GM20000 (cell line): Measurements from ENCODE around the gene KIF6.

Source experiments
- DNase-seq: peaks from one replicate; pipeline ENCODE4 v3.0.0; 2012; ENCODE audit warnings: low spot score
- TF ChIP-seq, protein P1 (sequence below): IDR thresholded peaks from 2 replicates; pipeline ENCODE4 v1.5.1; 2012; ENCODE audit warnings: mild to moderate bottlenecking, control low read depth; ENCODE audit errors: extremely low read depth, missing control alignments

The KIF6 gene

DNA sequence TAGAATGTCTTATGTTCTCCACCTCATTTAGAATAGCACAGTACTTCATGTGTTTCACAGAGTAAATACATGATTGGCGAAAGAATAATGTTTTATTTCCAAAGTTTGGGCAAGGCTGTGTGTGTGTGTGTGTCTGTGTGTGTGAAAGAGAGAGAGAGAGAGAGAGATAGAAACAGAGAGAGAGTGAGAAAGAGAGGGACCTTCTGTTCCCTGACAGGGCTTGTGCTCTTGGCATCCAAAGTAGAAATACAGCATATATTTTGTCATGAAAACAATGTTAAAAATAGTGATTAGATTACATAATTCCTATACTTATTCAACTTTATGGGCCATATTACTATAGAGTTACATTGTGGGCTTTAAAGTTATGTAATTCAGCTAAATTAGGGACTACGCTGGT lies 201.2 kb downstream of the KIF6 start:
- DNase-seq, result no peak
- TF ChIP-seq, protein P1, sequence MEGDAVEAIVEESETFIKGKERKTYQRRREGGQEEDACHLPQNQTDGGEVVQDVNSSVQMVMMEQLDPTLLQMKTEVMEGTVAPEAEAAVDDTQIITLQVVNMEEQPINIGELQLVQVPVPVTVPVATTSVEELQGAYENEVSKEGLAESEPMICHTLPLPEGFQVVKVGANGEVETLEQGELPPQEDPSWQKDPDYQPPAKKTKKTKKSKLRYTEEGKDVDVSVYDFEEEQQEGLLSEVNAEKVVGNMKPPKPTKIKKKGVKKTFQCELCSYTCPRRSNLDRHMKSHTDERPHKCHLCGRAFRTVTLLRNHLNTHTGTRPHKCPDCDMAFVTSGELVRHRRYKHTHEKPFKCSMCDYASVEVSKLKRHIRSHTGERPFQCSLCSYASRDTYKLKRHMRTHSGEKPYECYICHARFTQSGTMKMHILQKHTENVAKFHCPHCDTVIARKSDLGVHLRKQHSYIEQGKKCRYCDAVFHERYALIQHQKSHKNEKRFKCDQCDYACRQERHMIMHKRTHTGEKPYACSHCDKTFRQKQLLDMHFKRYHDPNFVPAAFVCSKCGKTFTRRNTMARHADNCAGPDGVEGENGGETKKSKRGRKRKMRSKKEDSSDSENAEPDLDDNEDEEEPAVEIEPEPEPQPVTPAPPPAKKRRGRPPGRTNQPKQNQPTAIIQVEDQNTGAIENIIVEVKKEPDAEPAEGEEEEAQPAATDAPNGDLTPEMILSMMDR, result no peak

DNA sequence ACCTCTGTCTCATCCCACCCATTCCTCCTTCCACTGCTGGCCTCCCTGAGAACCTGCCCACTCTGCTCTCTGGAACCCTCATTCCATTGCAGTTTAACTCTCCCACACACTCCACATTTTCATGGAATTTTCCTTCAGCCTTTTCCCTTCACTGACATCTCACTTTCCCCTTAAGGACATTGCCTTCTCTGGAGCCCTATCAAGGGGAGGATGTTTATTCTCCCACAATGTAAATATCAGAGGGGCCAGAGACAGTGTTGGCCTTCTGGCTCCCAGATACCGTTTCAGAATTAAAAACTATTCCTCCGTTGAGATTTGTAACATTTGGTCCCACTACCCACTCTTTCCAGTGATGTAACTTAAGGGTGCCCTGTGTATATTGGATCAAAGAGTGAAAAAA lies 203.2 kb downstream of the KIF6 start:
- TF ChIP-seq, protein P1, result no peak

GRCh38 chr6:39520916-39521315 lies 204.3 kb downstream of the KIF6 start:
- TF ChIP-seq, protein P1, result no peak
- no peak for DNase-seq

More for the DNA sequence above, 203.2 kb downstream of the KIF6 start:
- no peak for DNase-seq

GRCh38 chr6:39520411-39520810 lies 204.8 kb downstream of the KIF6 start:
- TF ChIP-seq, protein P1, result no peak
- no peak for DNase-seq

GRCh38 chr6:39518221-39518620 lies 207.0 kb downstream of the KIF6 start:
- DNase-seq, result no peak

DNA sequence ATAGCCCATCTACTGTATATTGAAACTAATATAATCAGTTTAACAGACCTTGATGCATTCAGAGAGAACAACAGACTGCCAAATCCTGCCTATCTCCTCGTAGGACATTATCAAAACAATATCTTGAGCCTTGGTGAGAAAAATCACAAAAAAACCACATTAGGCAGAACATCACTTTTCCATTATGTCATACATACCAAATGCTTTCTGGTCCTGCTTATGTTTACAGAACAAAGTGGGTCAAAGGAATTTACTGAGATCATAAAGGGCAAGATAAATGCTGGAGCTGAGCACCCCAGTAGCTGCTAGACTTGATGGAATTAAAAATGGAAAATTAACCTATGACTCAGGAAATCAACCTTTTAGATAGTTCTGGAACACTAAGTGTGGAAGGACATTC lies 207.5 kb downstream of the KIF6 start:
- TF ChIP-seq, protein P1, result no peak
- DNase-seq, result no peak

More at GRCh38 chr6:39518221-39518620, 207.0 kb downstream of the KIF6 start:
- TF ChIP-seq, protein P1, result no peak

DNA sequence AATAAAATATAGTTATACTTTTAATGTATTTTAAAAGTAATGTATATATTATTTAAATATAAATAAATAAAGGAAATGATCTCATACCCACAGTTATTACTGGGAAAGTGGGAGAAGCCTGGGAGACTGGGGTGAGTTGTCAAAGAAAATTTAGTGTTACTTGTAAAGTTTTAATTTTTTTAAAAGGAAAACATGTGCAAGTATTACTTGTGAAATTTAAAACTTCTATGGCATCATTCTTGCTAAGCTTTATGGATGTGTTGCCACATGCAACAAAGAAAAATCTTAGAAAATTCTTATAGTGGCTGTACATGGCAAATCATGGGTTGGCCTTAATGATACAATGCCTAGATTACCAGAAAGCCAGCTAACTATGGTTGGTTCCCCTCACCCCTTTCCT lies 208.7 kb downstream of the KIF6 start:
- TF ChIP-seq, protein P1, result no peak
- DNase-seq, result no peak

GRCh38 chr6:39515471-39515870 lies 209.7 kb downstream of the KIF6 start:
- no peak for DNase-seq
- TF ChIP-seq, protein P1, result no peak
